RWPE2 (cell line): ENCODE results near the gene TCFL5.

ENCODE experiments used
- ATAC-seq: fragments of 200-7000 bp; cut with Tn5 transposase; 3 replicates; pipeline ENCODE4 v1.9.1; 2021; ENCODE audit warnings: low read depth
- DNase-seq: peaks from one replicate; pipeline ENCODE4 v3.0.0-alpha.2; 2020; ENCODE audit warnings: low spot score
- H3K27ac ChIP-seq: fragments of 450-650 bp; 2 replicates; pipeline ENCODE4 v1.5.1; 2017; ENCODE audit warnings: mild to moderate bottlenecking; ENCODE audit not compliant: poor library complexity, severe bottlenecking
- H3K27me3 ChIP-seq: fragments of 250-450 bp; sonication (Bioruptor Pico); 2 replicates; pipeline ENCODE4 v1.5.1; 2021; ENCODE audit warnings: mild to moderate bottlenecking, moderate library complexity; ENCODE audit not compliant: insufficient read depth, poor library complexity, severe bottlenecking
- H3K36me3 ChIP-seq: fragments of 250-450 bp; sonication (Bioruptor Pico); 2 replicates; pipeline ENCODE4 v1.5.1; 2020; ENCODE audit warnings: low read depth, mild to moderate bottlenecking, moderate library complexity
- H3K4me1 ChIP-seq: fragments of 250-450 bp; sonication (Bioruptor Pico); 2 replicates; pipeline ENCODE4 v1.5.1; 2021; ENCODE audit warnings: mild to moderate bottlenecking, moderate library complexity; ENCODE audit not compliant: insufficient read depth, poor library complexity, severe bottlenecking
- H3K4me3 ChIP-seq: fragments of 250-450 bp; sonication (Bioruptor Pico); 2 replicates; pipeline ENCODE4 v1.5.1; 2021; ENCODE audit warnings: mild to moderate bottlenecking, moderate library complexity; ENCODE audit not compliant: severe bottlenecking
- H3K9me3 ChIP-seq: fragments of 250-450 bp; sonication (Bioruptor Pico); 2 replicates; pipeline ENCODE4 v1.5.1; 2021; ENCODE audit warnings: mild to moderate bottlenecking, moderate library complexity; ENCODE audit not compliant: severe bottlenecking
- TF ChIP-seq, protein P1 (sequence below): fragments of 450-650 bp; IDR thresholded peaks from one replicate; pipeline ENCODE4 v1.5.1; 2017; ENCODE audit warnings: mild to moderate bottlenecking, moderate library complexity; ENCODE audit not compliant: poor library complexity, severe bottlenecking

Gene TCFL5

DNA sequence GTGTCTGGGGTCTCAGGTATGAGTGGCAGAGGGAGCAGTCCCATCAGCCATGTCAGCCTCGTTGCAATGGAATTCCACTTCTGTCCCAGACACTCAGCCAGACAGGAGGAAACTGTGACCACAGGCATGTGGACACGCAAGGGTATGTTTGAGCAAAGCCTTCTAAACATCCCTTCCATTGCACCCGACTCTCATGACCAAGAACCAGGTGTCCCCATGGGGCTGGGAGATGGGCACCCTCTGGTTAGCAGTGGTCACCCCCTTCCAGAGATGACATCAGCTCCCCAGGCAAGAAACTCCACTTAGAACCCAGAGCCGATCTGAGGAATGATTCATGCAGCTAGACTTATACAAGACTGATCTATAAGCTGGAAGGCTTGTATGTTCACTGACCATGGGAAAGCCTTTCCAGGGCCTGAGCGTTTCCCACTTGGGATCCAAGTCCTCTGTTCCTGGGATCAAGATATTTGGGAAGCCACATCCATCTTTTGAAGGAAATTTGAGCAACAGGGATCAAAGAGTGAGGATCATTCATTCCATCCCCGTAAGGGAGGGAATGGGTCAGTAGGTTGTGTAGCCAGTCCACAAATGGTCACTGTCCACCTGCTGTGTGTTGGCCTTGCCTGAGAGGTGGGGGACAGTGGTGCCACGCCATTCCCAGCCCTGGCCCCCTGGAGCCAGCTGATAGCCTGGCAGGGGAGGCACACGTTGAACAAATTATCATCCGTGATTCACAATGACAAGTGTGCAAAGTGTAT, 69.3 kb downstream of the TCFL5 start:
- DNase-seq (no peak), ATAC-seq (no peak)
- H3K9me3 ChIP-seq = no peaks in the 10 kb centered on the region
- H3K4me1 ChIP-seq = peaks cover 19% of the 10 kb centered on the region
- no peak overlapping the region for H3K4me3 ChIP-seq
- TF ChIP-seq, protein P1, sequence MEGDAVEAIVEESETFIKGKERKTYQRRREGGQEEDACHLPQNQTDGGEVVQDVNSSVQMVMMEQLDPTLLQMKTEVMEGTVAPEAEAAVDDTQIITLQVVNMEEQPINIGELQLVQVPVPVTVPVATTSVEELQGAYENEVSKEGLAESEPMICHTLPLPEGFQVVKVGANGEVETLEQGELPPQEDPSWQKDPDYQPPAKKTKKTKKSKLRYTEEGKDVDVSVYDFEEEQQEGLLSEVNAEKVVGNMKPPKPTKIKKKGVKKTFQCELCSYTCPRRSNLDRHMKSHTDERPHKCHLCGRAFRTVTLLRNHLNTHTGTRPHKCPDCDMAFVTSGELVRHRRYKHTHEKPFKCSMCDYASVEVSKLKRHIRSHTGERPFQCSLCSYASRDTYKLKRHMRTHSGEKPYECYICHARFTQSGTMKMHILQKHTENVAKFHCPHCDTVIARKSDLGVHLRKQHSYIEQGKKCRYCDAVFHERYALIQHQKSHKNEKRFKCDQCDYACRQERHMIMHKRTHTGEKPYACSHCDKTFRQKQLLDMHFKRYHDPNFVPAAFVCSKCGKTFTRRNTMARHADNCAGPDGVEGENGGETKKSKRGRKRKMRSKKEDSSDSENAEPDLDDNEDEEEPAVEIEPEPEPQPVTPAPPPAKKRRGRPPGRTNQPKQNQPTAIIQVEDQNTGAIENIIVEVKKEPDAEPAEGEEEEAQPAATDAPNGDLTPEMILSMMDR = no peak
- peak overlapping the region; percentile 28 for H3K27ac ChIP-seq
- H3K27me3 ChIP-seq = no peaks in the 10 kb centered on the region
- H3K36me3 ChIP-seq = peaks cover 4% of the 10 kb centered on the region

DNA sequence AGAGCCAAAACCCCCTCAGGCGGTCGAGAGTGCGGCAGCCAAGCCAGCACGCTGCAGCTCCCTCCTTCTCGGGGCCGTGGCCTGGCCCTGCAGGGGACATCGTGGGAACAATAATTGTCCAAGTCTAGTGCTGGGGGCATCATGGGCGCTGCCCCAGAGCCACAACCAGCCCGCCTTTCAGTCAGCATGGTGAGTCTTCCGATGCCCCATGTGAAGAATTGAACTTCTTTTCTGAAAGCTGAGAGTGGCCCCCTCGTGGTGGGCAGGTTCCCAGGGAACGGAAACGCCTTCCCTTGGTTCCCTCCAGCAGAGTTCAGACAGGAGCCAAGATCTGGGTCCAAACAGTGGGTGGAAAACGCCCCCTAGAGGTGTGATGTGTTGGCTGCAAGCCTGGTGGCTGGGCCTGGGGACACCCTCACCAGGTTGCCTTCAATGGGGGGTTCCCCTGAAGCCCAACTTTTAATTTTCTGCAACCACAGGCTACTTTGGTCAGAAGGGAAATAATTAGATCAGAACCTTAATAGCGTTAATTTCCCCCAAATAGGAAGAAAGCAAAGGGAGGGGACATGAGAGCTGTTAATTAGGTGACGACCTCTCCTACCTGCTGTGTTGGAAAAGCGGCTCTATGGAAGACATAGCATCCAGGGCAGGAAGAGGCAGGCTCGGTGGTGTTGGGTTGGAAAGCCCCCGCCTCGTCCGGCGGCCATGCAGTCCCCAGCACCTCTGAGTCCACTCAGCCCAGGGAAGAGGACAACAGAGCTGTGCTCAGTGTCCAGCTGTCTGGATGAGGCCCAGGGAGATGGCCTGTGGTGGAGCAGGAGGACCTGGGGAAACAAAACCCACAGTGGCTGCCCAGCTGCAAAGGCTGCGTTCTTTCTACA, 70.1 kb downstream of the TCFL5 start:
- ATAC-seq = peak; percentile 49
- Histone ChIP-seq H3K27me3 (no peaks in the 10 kb centered on the region), H3K4me3 (no peak overlapping the region), H3K36me3 (no peaks in the 10 kb centered on the region), H3K9me3 (no peaks in the 10 kb centered on the region), H3K27ac (peak overlapping the region; percentile 28), H3K4me1 (peaks cover 15% of the 10 kb centered on the region)
- TF ChIP-seq, protein P1 = peak; percentile 100
- no peak for DNase-seq
